Liver (tissue), 9 donors: ENCODE results near the gene ZNF14. TPM values are rescaled to one million over a fixed set of nuclear protein-coding genes. Genes with fewer than 3 reads are reported as not detected.

ENCODE experiments used
- DNase-seq: peaks from one replicate; pipeline ENCODE4 v3.0.0-alpha.2; 2017; ENCODE audit warnings: low spot score
- H3K27ac ChIP-seq, 2 donors: one replicate each; pipeline ENCODE4 v1.7.0; 2013; ENCODE audit warnings: inconsistent platforms in 2 of 2, low read length in 2 of 2, control low read depth in 1 of 2, low read depth in 1 of 2, mild to moderate bottlenecking in 1 of 2
- H3K27me3 ChIP-seq, 4 donors: one replicate each; pipeline versions ENCODE4 v1.6.1 to v1.7.0; 2013; ENCODE audit warnings: low read length in 3 of 4, inconsistent platforms in 1 of 4, mild to moderate bottlenecking in 1 of 4, moderate library complexity in 1 of 4; ENCODE audit not compliant: control insufficient read depth in 4 of 4, insufficient read depth in 4 of 4
- H3K36me3 ChIP-seq, 4 donors: one replicate each; pipeline versions ENCODE4 v1.6.1 to v1.7.0; 2013; ENCODE audit warnings: low read length in 3 of 4, mild to moderate bottlenecking in 3 of 4, low read depth in 1 of 4, moderate library complexity in 1 of 4; ENCODE audit not compliant: control insufficient read depth in 4 of 4, insufficient read depth in 3 of 4
- H3K4me1 ChIP-seq, 4 donors: one replicate each; pipeline versions ENCODE4 v1.6.1 to v1.7.0; 2013; ENCODE audit warnings: low read length in 3 of 4, mild to moderate bottlenecking in 3 of 4, moderate library complexity in 1 of 4; ENCODE audit not compliant: control insufficient read depth in 4 of 4, insufficient read depth in 4 of 4
- H3K4me3 ChIP-seq, 3 donors: one replicate each; pipeline versions ENCODE4 v1.6.1 to v1.7.0; 2013; ENCODE audit warnings: low read length in 3 of 3, control low read depth in 1 of 3, low read depth in 1 of 3, mild to moderate bottlenecking in 1 of 3
- H3K9ac ChIP-seq, 2 donors: one replicate each; pipeline ENCODE4 v1.7.0; 2013; ENCODE audit warnings: low read length in 2 of 2, mild to moderate bottlenecking in 2 of 2, moderate library complexity in 2 of 2, control low read depth in 1 of 2, low read depth in 1 of 2
- H3K9me3 ChIP-seq, 4 donors: one replicate each; pipeline versions ENCODE4 v1.6.1 to v1.7.0; 2013; ENCODE audit warnings: low read length in 3 of 4; ENCODE audit not compliant: control insufficient read depth in 4 of 4
- ATF3 ChIP-seq: IDR thresholded peaks from 2 replicates; pipeline ENCODE4 v1.6.1; 2016; ENCODE audit warnings: antibody characterized with exemption
- CTCF ChIP-seq: fragments of 150-350 bp; IDR thresholded peaks from 2 replicates; pipeline ENCODE4 v1.5.1; 2017; ENCODE audit warnings: improper control_type of control experiment, low read depth, low read length; ENCODE audit not compliant: missing input control
- HNF4A ChIP-seq, 2 donors: conservative IDR thresholded peaks; 2 replicates each; pipeline ENCODE4 v1.6.1; 2016; ENCODE audit warnings: antibody characterized with exemption in 2 of 2, mild to moderate bottlenecking in 2 of 2
- HNF4G ChIP-seq: IDR thresholded peaks from 2 replicates; pipeline ENCODE4 v1.6.1; 2016; ENCODE audit warnings: antibody characterized with exemption
- JUND ChIP-seq, 2 donors: IDR thresholded peaks; 2 replicates each; pipeline ENCODE4 v1.6.1; 2016; ENCODE audit warnings: antibody characterized with exemption in 2 of 2
- MAX ChIP-seq: IDR thresholded peaks from 2 replicates; pipeline ENCODE4 v1.6.1; 2016; ENCODE audit warnings: antibody characterized with exemption
- RAD21 ChIP-seq, 2 donors: IDR thresholded peaks; 2 replicates each; pipeline ENCODE4 v1.6.1; 2016; ENCODE audit warnings: antibody characterized with exemption in 2 of 2, mild to moderate bottlenecking in 2 of 2
- REST ChIP-seq: IDR thresholded peaks from 2 replicates; pipeline ENCODE4 v1.6.1; 2016; ENCODE audit warnings: antibody characterized with exemption, mild to moderate bottlenecking
- SP1 ChIP-seq: IDR thresholded peaks from 2 replicates; pipeline ENCODE4 v1.6.1; 2018; ENCODE audit warnings: antibody characterized with exemption, mild to moderate bottlenecking
- TAF1 ChIP-seq: conservative IDR thresholded peaks from 2 replicates; pipeline ENCODE4 v1.6.1; 2016; ENCODE audit warnings: antibody characterized with exemption, mild to moderate bottlenecking
- YY1 ChIP-seq: IDR thresholded peaks from 2 replicates; pipeline ENCODE4 v1.6.1; 2016; ENCODE audit warnings: antibody characterized with exemption, mild to moderate bottlenecking
- ZBTB33 ChIP-seq: IDR thresholded peaks from 2 replicates; pipeline ENCODE4 v1.6.1; 2016; ENCODE audit warnings: antibody characterized with exemption
- WGBS: extraction: QIAGEN DNeasy Blood & Tissue Kit; methylation state at CpG from one replicate; pipeline ENCODE4 v1.1.7; 2013; 5-methylcytosine and 5-hydroxymethylcytosine counted together
- polyA plus RNA-seq, 2 donors: library from polyadenylated mRNA; stranded (reverse) in 1 of 2; unstranded in 1 of 2; fragments of 200-250 nt in 1 of 2; fragments of >200 nt in 1 of 2; fragmentation: Nextera tagmentation in 1 of 2; extraction: Ambion mirVana in 1 of 2; gene quantifications; one replicate each; pipeline versions ENCODE4 v1.2.1 to v1.2.3, GENCODE V29; 2013 to 2015
- total RNA-seq, 2 donors: library from RNA; depleted of rRNA; stranded (reverse); fragments of >200 nt; gene quantifications; one replicate each; pipeline ENCODE4 v1.2.3, GENCODE V29; 2014
- donor health status: healthy.
- donor health status: healthy.
- donor health status: healthy.
- donor health status: healthy.
- donor health status: healthy.

ZNF14 gene
- total and polyA plus RNA-seq, 4 donors, result 0.28 to 2.6 (median 0.90) TPM

- no peaks in the 10 kb centered on the region for H3K4me1 ChIP-seq
- no peak for DNase-seq
- no peak overlapping the region for H3K9ac ChIP-seq
- no peak overlapping the region for H3K4me3 ChIP-seq
- 74% methylated on average over 13 of the region's 13 CpGs for WGBS
- H3K9me3 ChIP-seq, result peaks cover 0 to 15% (median 6%) of the 10 kb centered on the region in 4 donors
- no peak overlapping the region for H3K27ac ChIP-seq
- no peaks in the 10 kb centered on the region for H3K27me3 ChIP-seq
- H3K36me3 ChIP-seq, result no peaks in the 10 kb centered on the region
- TF ChIP-seq SP1, result no peak
- no peak for TF ChIP-seq ATF3
- no peak for TF ChIP-seq TAF1
- TF ChIP-seq REST, result no peak
- no peak for TF ChIP-seq CTCF
- no peak for TF ChIP-seq YY1
- no peak for TF ChIP-seq JUND (IDR thresholded peaks at IDR 0.05)
- no peak for TF ChIP-seq HNF4A (conservative IDR thresholded peaks at IDR 0.05)
- no peak for TF ChIP-seq HNF4G
- TF ChIP-seq MAX, result no peak
Measured at GRCh38 chr19:19749117-19749907, 16.4 kb upstream of the ZNF14 start.

- H3K4me3 ChIP-seq, result no peak overlapping the region
- no peaks in the 10 kb centered on the region for H3K4me1 ChIP-seq
- H3K27ac ChIP-seq, result no peak overlapping the region
- no peak for DNase-seq
- WGBS, result 83% methylated on average over 9 of the region's 9 CpGs
- H3K27me3 ChIP-seq, result no peaks in the 10 kb centered on the region
- H3K9me3 ChIP-seq, result peaks cover 0 to 16% (median 6%) of the 10 kb centered on the region in 4 donors
- H3K9ac ChIP-seq, result no peak overlapping the region
- H3K36me3 ChIP-seq, result no peaks in the 10 kb centered on the region
- TF ChIP-seq HNF4G (no peak), RAD21 (IDR thresholded peaks at IDR 0.05) (no peak), JUND (IDR thresholded peaks at IDR 0.05) (no peak), HNF4A (conservative IDR thresholded peaks at IDR 0.05) (no peak), ZBTB33 (no peak)
Measured at GRCh38 chr19:19748249-19748938, 15.5 kb upstream of the ZNF14 start.
